Mucosa of stomach (tissue), 1 donor: ENCODE results near the gene PKP2.

Source experiments
- H3K27me3 ChIP-seq: one replicate; pipeline ENCODE4 v1.7.0; 2013; ENCODE audit warnings: mild to moderate bottlenecking, low read length; ENCODE audit not compliant: control insufficient read depth, insufficient read depth
- H3K36me3 ChIP-seq: one replicate; pipeline ENCODE4 v1.7.0; 2013; ENCODE audit warnings: low read length; ENCODE audit not compliant: control insufficient read depth, insufficient read depth
- H3K4me1 ChIP-seq: one replicate; pipeline ENCODE4 v1.7.0; 2013; ENCODE audit warnings: mild to moderate bottlenecking, low read length; ENCODE audit not compliant: control insufficient read depth, insufficient read depth
- H3K4me3 ChIP-seq: one replicate; pipeline ENCODE4 v1.7.0; 2013; ENCODE audit warnings: low read length
- H3K9ac ChIP-seq: one replicate; pipeline ENCODE4 v1.7.0; 2013; ENCODE audit warnings: mild to moderate bottlenecking, low read length, moderate library complexity
- H3K9me3 ChIP-seq: one replicate; pipeline ENCODE4 v1.7.0; 2013; ENCODE audit warnings: mild to moderate bottlenecking, low read length, moderate library complexity; ENCODE audit not compliant: control insufficient read depth
- donor health status: Pancreatic carcinoma.

The PKP2 gene

GRCh38 chr12:32847287-32847686 is 49.3 kb downstream of the PKP2 start:
- Histone ChIP-seq H3K4me3 (no peak overlapping the region), H3K27me3 (no peaks in the 10 kb centered on the region), H3K9ac (no peak overlapping the region)

DNA sequence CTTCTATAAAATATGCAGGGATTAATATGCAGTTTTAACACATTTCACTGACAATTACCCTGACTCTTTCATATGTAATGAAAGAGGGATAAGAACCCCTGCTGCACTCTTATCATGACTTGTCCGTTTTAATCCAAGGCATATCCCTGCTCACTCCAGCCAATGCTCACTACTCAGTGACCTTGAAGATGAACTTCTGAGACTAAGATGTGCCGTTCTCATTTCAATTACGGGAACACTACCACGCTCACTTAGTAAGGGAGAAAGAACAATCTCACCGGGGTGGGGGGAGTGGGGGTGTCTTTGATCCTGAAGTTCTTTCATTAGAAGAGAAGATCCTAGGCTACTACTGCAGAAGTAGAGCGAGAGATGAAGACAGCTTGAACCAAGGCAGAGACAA is 50.5 kb downstream of the PKP2 start:
- Histone ChIP-seq H3K4me3 (no peak overlapping the region), H3K9me3 (no peaks in the 10 kb centered on the region)

More at GRCh38 chr12:32847287-32847686, 49.3 kb downstream of the PKP2 start:
- no peaks in the 10 kb centered on the region for H3K4me1 ChIP-seq
- no peaks in the 10 kb centered on the region for H3K9me3 ChIP-seq
- H3K36me3 ChIP-seq = no peaks in the 10 kb centered on the region

DNA sequence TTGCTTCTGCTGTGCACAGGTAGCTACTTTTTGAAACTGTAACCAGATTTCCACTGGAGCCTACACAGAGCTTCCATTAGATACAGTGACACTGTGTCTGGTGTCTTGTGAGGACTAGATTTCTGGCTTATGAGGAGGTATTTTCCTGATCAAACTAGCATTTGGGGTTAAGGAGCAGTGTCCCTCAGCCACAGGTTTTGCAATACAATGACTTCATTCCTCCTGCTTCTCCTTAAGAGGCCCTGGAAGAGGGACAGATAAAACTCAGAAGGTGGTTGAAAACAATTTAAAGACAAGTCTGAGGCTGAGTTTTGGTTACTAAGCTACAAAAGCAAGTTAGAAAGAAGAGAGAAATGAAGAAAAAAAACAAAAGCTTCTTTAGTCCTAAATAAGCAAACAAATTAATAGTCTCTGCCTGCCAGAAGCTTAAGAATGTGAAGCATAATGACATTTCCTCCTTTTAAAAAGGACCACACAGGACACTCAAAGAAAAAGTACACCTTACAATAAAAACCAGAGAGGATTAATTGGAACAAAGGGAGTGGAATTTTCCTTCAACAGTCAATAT is 53.0 kb downstream of the PKP2 start:
- Histone ChIP-seq H3K4me1 (no peaks in the 10 kb centered on the region), H3K27me3 (no peaks in the 10 kb centered on the region), H3K9me3 (no peaks in the 10 kb centered on the region), H3K4me3 (no peak overlapping the region), H3K9ac (no peak overlapping the region), H3K36me3 (no peaks in the 10 kb centered on the region)

More for the DNA sequence above, 50.5 kb downstream of the PKP2 start:
- Histone ChIP-seq H3K27me3 (no peaks in the 10 kb centered on the region), H3K4me1 (no peaks in the 10 kb centered on the region), H3K36me3 (no peaks in the 10 kb centered on the region), H3K9ac (no peak overlapping the region)

DNA sequence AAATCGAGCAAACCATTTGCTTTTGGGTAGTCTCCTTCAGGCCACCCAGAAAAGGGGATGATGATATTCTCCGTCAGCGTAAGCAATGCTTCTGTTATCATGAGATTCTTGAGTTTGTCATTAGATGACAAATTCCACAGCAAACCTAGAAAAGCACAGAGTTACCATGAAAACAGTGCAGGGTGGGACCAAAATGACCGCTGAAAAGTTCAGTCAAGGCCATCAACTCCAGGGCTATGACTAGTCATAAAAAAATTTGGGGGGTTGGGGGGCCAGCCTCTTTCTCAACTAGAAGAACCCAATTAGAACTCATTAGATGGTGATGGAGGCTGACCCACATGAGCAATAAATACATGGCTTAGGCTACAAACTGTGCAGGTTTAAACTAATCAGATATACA is 55.5 kb downstream of the PKP2 start:
- Histone ChIP-seq H3K9ac (no peak overlapping the region), H3K36me3 (no peaks in the 10 kb centered on the region), H3K4me1 (no peaks in the 10 kb centered on the region), H3K9me3 (no peaks in the 10 kb centered on the region), H3K27me3 (no peaks in the 10 kb centered on the region), H3K4me3 (no peak overlapping the region)

GRCh38 chr12:32839828-32840227 is 56.7 kb downstream of the PKP2 start:
- Histone ChIP-seq H3K9me3 (no peaks in the 10 kb centered on the region), H3K4me1 (no peaks in the 10 kb centered on the region), H3K36me3 (no peaks in the 10 kb centered on the region), H3K4me3 (no peak overlapping the region), H3K27me3 (no peaks in the 10 kb centered on the region), H3K9ac (no peak overlapping the region)

GRCh38 chr12:32837974-32838373 is 58.6 kb downstream of the PKP2 start:
- H3K4me1 ChIP-seq = no peaks in the 10 kb centered on the region
- H3K9me3 ChIP-seq = no peaks in the 10 kb centered on the region
- no peak overlapping the region for H3K9ac ChIP-seq
- H3K36me3 ChIP-seq = no peaks in the 10 kb centered on the region
- no peak overlapping the region for H3K4me3 ChIP-seq
- H3K27me3 ChIP-seq = no peaks in the 10 kb centered on the region

DNA sequence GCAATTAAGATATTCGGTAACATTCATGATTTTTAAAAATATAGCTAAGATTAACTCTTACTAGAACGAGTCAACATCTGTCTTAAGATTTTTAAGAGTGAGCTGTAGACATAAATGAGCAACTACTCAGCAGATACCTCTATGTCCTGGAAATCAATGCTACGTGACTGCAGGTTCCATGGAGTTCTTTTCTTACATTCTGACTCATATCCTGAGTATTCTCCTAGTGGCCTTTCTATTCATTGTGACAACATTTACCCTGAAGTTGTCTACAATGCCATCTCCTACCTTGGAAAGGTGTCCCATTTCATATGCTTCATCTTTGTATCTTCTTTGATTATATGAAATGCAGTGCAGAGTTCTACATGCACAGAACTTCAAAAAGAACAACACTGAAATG is 59.9 kb downstream of the PKP2 start:
- Histone ChIP-seq H3K9ac (no peak overlapping the region), H3K27me3 (no peaks in the 10 kb centered on the region), H3K9me3 (no peaks in the 10 kb centered on the region), H3K4me1 (no peaks in the 10 kb centered on the region), H3K4me3 (no peak overlapping the region), H3K36me3 (no peaks in the 10 kb centered on the region)

DNA sequence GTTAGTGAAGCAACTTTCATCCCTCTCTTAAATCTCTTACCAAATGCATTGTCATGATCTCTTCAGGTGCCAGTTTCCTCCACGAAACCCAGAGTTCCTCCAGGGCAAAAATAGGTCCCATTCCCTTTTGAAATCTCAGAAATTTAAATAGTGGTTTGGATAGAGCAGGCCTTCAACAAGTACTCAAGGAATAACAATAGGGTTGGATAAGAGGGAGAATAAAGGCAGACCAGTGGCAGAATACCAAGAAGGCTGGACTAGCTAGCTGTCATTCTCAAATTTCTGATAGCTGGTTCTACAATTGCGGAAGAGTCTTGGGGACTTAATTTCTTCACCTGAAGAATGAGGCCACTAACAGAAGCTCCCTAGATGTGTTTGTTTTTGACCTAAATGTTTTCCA is 62.5 kb downstream of the PKP2 start:
- no peaks in the 10 kb centered on the region for H3K4me1 ChIP-seq
- no peak overlapping the region for H3K4me3 ChIP-seq
- no peak overlapping the region for H3K9ac ChIP-seq
- H3K9me3 ChIP-seq = no peaks in the 10 kb centered on the region
- H3K36me3 ChIP-seq = no peaks in the 10 kb centered on the region
- no peaks in the 10 kb centered on the region for H3K27me3 ChIP-seq

DNA sequence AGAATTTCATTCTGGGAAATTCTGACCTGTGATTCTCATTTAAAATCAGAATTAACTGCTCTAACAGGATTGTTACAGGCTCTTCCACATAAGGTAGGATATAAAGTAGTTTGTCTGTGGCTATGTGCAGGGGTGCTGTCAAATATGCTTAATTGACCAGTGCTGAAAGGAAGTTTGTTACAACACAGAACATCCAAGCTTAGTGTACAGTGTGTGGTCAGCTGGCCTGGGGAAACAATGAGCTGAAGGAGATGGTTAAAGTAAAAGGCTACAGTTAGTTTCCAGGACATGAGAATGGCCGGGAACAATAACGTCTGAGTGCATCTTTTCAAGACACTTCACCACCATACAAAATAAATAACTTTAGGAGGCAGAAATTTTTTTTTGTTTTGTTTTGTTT is 68.0 kb downstream of the PKP2 start:
- Histone ChIP-seq H3K36me3 (no peaks in the 10 kb centered on the region), H3K9me3 (no peaks in the 10 kb centered on the region), H3K4me1 (no peaks in the 10 kb centered on the region), H3K27me3 (no peaks in the 10 kb centered on the region), H3K9ac (no peak overlapping the region), H3K4me3 (no peak overlapping the region)

DNA sequence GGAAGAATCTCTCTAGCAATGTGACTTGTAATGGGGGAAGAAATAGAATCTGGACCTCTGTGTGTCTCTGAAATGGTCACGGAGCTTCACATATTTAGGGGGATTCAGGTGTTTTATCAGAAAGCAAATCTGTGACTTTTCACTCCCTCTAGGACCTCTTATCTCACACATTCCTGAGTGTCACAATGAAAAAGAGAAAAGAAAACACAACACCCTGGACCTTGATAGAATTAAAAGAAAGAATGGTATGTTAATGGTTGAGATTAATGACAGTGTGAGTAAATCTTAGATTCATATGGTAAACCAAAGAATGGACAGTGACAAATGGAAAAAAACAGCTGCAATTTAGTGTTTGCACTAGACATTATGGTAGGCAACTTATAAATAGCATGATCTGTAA is 68.5 kb downstream of the PKP2 start:
- no peaks in the 10 kb centered on the region for H3K9me3 ChIP-seq
- H3K36me3 ChIP-seq = no peaks in the 10 kb centered on the region
- no peaks in the 10 kb centered on the region for H3K27me3 ChIP-seq
- no peak overlapping the region for H3K4me3 ChIP-seq
- no peak overlapping the region for H3K9ac ChIP-seq
- no peaks in the 10 kb centered on the region for H3K4me1 ChIP-seq

- H3K27me3 ChIP-seq = no peaks in the 10 kb centered on the region
- H3K4me1 ChIP-seq = no peaks in the 10 kb centered on the region
These were observed 69.7 kb downstream of the PKP2 start for GRCh38 chr12:32826807-32827412.

DNA sequence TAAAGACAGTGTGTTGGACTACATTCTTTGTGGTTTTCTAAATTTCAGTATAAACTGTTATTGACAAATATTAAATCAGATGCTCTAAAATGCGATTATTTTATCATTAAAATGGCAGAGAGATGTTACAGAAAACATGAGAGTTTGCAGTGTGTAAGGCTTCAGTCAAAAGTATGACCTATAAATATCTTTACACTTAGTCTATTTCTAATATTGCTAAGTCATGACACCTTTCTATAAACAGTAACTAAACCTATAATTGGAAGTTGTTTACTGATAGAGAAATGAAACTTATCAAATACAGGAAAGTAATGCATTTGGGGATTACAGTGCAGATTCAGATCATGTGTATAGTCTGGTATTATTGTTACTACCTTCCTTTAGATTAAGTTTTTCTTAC is 72.0 kb downstream of the PKP2 start:
- peaks cover 2% of the 10 kb centered on the region for H3K36me3 ChIP-seq
- H3K4me1 ChIP-seq = no peaks in the 10 kb centered on the region
- H3K9me3 ChIP-seq = no peaks in the 10 kb centered on the region
- no peaks in the 10 kb centered on the region for H3K27me3 ChIP-seq
- H3K9ac ChIP-seq = no peak overlapping the region
- no peak overlapping the region for H3K4me3 ChIP-seq

More at GRCh38 chr12:32826807-32827412, 69.7 kb downstream of the PKP2 start:
- Histone ChIP-seq H3K9me3 (no peaks in the 10 kb centered on the region), H3K36me3 (no peaks in the 10 kb centered on the region), H3K9ac (no peak overlapping the region), H3K4me3 (no peak overlapping the region)

DNA sequence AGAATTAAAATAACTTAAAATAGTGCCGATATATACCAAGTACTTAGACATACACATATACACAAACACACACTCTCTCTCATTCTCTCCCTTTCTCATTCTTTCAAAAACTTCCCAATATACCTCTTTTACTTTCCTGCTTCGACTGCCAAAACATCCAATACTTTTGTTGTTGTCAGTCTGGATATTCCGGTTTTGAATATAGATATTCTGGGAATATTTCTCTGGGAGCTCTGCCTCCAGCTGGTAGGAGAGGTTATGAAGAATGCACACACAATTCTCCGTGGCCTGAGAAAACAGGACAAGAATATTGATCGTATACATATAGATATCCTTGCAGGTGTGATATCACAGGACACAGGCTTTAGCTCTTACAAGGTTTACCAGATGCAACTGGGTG is 74.2 kb downstream of the PKP2 start:
- Histone ChIP-seq H3K4me3 (no peak overlapping the region), H3K4me1 (no peaks in the 10 kb centered on the region), H3K9ac (no peak overlapping the region), H3K36me3 (peaks cover 4% of the 10 kb centered on the region), H3K27me3 (no peaks in the 10 kb centered on the region), H3K9me3 (no peaks in the 10 kb centered on the region)
